HEK293 (cell line): ENCODE measurements around the gene TAS1R3.

Experiments used
- HOXC10 ChIP-seq: sonication (generic); formaldehyde crosslinking; IDR thresholded peaks from 2 replicates; pipeline ENCODE4 v1.8.1; 2023; ENCODE audit warnings: mild to moderate bottlenecking, missing genetic modification reagents
- MYNN ChIP-seq: fragments of 450-650 bp; formaldehyde crosslinking; IDR thresholded peaks from 2 replicates; pipeline ENCODE4 v1.5.1; 2016; ENCODE audit warnings: missing biosample characterization, missing genetic modification characterization, borderline replicate concordance
- TCF7L2 ChIP-seq: IDR thresholded peaks from 2 replicates; pipeline ENCODE4 v1.6.1; 2011; ENCODE audit warnings: low read depth, mild to moderate bottlenecking, inconsistent platforms, low read length, moderate library complexity, borderline replicate concordance
- ZBTB1 ChIP-seq: fragments of 450-650 bp; formaldehyde crosslinking; IDR thresholded peaks from 2 replicates; pipeline ENCODE4 v1.5.1; 2016; ENCODE audit warnings: missing biosample characterization, missing genetic modification characterization
- ZBTB21 ChIP-seq: fragments of 450-650 bp; formaldehyde crosslinking; IDR thresholded peaks from 2 replicates; pipeline ENCODE4 v1.5.1; 2017; ENCODE audit warnings: missing biosample characterization, missing genetic modification characterization
- ZFHX2 ChIP-seq: fragments of 450-650 bp; formaldehyde crosslinking; conservative IDR thresholded peaks from 2 replicates; pipeline ENCODE4 v1.5.1; 2016; ENCODE audit warnings: missing biosample characterization, missing genetic modification characterization
- ZNF24 ChIP-seq: fragments of 450-650 bp; formaldehyde crosslinking; IDR thresholded peaks from 2 replicates; pipeline ENCODE4 v1.5.1; 2016; ENCODE audit warnings: missing biosample characterization, missing genetic modification characterization
- ZNF501 ChIP-seq: fragments of 450-650 bp; formaldehyde crosslinking; IDR thresholded peaks from 2 replicates; pipeline ENCODE4 v1.5.1; 2016; ENCODE audit warnings: missing biosample characterization, missing genetic modification characterization
- ZNF664 ChIP-seq: fragments of 450-650 bp; formaldehyde crosslinking; IDR thresholded peaks from 2 replicates; pipeline ENCODE4 v1.5.1; 2016; ENCODE audit warnings: missing biosample characterization, missing genetic modification characterization
- ZNF791 ChIP-seq: fragments of 450-650 bp; formaldehyde crosslinking; IDR thresholded peaks from 2 replicates; pipeline ENCODE4 v1.5.1; 2016; ENCODE audit warnings: missing biosample characterization, missing genetic modification characterization
- TF ChIP-seq, protein P1 (sequence below): fragments of 450-650 bp; formaldehyde crosslinking; IDR thresholded peaks from 2 replicates; pipeline ENCODE4 v1.5.1; 2016; ENCODE audit warnings: missing biosample characterization, missing genetic modification characterization
- TF ChIP-seq, protein P2 (sequence below): fragments of 450-650 bp; formaldehyde crosslinking; IDR thresholded peaks from 2 replicates; pipeline ENCODE4 v1.5.1; 2016; ENCODE audit warnings: missing biosample characterization, missing genetic modification characterization
- TF ChIP-seq, protein P3 (sequence below): fragments of 450-650 bp; formaldehyde crosslinking; IDR thresholded peaks from 2 replicates; pipeline ENCODE4 v1.5.1; 2017; ENCODE audit warnings: missing biosample characterization, missing genetic modification characterization

DNA sequence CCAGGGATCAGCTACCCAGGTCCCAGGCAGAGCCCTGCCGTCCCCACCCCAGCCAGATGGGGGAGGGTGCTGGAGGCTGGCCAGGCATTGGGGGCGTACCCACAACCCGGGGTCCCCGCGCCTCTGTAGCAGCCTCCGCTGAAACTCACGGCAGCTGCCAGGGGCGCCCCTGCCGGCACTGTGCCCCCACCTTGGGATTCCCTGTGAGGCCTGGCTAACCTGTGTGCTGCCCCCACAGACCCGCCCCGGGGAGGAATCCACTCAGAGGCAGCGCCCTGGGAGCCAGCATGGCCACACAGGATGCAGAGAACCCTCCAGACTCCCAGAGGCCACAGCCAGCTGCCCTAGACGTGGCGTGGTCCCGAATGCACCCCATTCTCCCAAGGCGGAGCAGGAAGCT, 14.3 kb downstream of the TAS1R3 start:
- no peak for TF ChIP-seq ZFHX2 (tag by site-specific recombination)
- no peak for TF ChIP-seq HOXC10 (CRISPR knock-in tag)
- TF ChIP-seq ZNF664 (tag by site-specific recombination): no peak
- TF ChIP-seq, protein P1, sequence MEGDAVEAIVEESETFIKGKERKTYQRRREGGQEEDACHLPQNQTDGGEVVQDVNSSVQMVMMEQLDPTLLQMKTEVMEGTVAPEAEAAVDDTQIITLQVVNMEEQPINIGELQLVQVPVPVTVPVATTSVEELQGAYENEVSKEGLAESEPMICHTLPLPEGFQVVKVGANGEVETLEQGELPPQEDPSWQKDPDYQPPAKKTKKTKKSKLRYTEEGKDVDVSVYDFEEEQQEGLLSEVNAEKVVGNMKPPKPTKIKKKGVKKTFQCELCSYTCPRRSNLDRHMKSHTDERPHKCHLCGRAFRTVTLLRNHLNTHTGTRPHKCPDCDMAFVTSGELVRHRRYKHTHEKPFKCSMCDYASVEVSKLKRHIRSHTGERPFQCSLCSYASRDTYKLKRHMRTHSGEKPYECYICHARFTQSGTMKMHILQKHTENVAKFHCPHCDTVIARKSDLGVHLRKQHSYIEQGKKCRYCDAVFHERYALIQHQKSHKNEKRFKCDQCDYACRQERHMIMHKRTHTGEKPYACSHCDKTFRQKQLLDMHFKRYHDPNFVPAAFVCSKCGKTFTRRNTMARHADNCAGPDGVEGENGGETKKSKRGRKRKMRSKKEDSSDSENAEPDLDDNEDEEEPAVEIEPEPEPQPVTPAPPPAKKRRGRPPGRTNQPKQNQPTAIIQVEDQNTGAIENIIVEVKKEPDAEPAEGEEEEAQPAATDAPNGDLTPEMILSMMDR (tag by site-specific recombination): no peak
- TF ChIP-seq, protein P2, sequence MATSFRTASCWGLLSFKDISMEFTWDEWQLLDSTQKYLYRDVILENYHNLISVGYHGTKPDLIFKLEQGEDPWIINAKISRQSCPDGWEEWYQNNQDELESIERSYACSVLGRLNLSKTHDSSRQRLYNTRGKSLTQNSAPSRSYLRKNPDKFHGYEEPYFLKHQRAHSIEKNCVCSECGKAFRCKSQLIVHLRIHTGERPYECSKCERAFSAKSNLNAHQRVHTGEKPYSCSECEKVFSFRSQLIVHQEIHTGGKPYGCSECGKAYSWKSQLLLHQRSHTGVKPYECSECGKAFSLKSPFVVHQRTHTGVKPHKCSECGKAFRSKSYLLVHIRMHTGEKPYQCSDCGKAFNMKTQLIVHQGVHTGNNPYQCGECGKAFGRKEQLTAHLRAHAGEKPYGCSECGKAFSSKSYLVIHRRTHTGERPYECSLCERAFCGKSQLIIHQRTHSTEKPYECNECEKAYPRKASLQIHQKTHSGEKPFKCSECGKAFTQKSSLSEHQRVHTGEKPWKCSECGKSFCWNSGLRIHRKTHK (tag by site-specific recombination): no peak
- no peak for TF ChIP-seq TCF7L2
- no peak for TF ChIP-seq ZNF791 (tag by site-specific recombination)
- no peak for TF ChIP-seq ZNF501 (tag by site-specific recombination)
- no peak for TF ChIP-seq MYNN (tag by site-specific recombination)
- no peak for TF ChIP-seq ZBTB21 (tag by site-specific recombination)
- TF ChIP-seq, protein P3, sequence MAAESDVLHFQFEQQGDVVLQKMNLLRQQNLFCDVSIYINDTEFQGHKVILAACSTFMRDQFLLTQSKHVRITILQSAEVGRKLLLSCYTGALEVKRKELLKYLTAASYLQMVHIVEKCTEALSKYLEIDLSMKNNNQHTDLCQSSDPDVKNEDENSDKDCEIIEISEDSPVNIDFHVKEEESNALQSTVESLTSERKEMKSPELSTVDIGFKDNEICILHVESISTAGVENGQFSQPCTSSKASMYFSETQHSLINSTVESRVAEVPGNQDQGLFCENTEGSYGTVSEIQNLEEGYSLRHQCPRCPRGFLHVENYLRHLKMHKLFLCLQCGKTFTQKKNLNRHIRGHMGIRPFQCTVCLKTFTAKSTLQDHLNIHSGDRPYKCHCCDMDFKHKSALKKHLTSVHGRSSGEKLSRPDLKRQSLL (tag by site-specific recombination): no peak
- TF ChIP-seq ZNF24: no peak
- TF ChIP-seq ZBTB1 (tag by site-specific recombination): no peak
